ENCODE data around the gene B3GALT4.

The B3GALT4 gene

GRCh38 chr6:33315793-33316602 lies 39.1 kb downstream of the B3GALT4 start:
- no peak for DNase-seq (ENCODE audit: low read depth)

- no peak for DNase-seq (ENCODE audit: low read depth)
Observed at GRCh38 chr6:33316603-33317418, 39.9 kb downstream of the B3GALT4 start.

- DNase-seq (ENCODE audit: low read depth), result no peak
Observed at GRCh38 chr6:33317419-33317668, 40.4 kb downstream of the B3GALT4 start.

GRCh38 chr6:33317669-33318425 lies 40.9 kb downstream of the B3GALT4 start, which contains the start of gene ZBTB22:
Gene ZBTB22 (minus strand): TSS chr6:33317744. CDS start chr6:33316916, 828 bp downstream.
- peak; percentile 98 for DNase-seq (ENCODE audit: low read depth)

- DNase-seq (ENCODE audit: low read depth), result no peak
Observed at GRCh38 chr6:33318426-33319073, 41.6 kb downstream of the B3GALT4 start.

GRCh38 chr6:33319939-33320314 lies 43.0 kb downstream of the B3GALT4 start:
- DNase-seq (ENCODE audit: low read depth), result no peak

- peak; percentile 81 for DNase-seq (ENCODE audit: low read depth)
Observed at GRCh38 chr6:33320315-33321181, 43.6 kb downstream of the B3GALT4 start.

GRCh38 chr6:33321227-33321626 lies 44.3 kb downstream of the B3GALT4 start:
- no peak for DNase-seq (ENCODE audit: low read depth)

- DNase-seq (ENCODE audit: low read depth), result no peak
Observed at GRCh38 chr6:33323623-33323948, 46.7 kb downstream of the B3GALT4 start.

- no peak for DNase-seq (ENCODE audit: low read depth)
Observed at GRCh38 chr6:33324125-33324524, 47.2 kb downstream of the B3GALT4 start.

Measured in fibroblast of gingiva (primary cell).